ENCODE data around the gene ARHGEF37. TPM values are rescaled to one million over a fixed set of nuclear protein-coding genes. Genes with fewer than 3 reads are reported as not detected.

The ARHGEF37 gene
- total RNA-seq, 1 donor from 2014 or later, result 9.2 TPM

GRCh38 chr5:149581931-149582768 is 852 bp downstream of the ARHGEF37 start:
- DNase-seq (ENCODE audit: low read depth), result peak; percentile 26
- Histone ChIP-seq H3K27me3 (ENCODE audit: control insufficient read depth, insufficient read depth, low read length) (no peaks in the 10 kb centered on the region), H3K36me3 (ENCODE audit: control insufficient read depth, insufficient read depth, low read length) (no peaks in the 10 kb centered on the region), H3K4me3 (ENCODE audit: low read depth, low read length) (peak overlapping the region; percentile 37)
- no peak for FAIRE-seq
- TF ChIP-seq CTCF (IDR thresholded peaks at IDR 0.05; ENCODE audit: insufficient read depth, low read length, severe bottlenecking), result no peak

- TF ChIP-seq CTCF (IDR thresholded peaks at IDR 0.05; ENCODE audit: insufficient read depth, low read length, severe bottlenecking), result no peak
- no peak for DNase-seq (ENCODE audit: low read depth)
- Histone ChIP-seq H3K36me3 (ENCODE audit: control insufficient read depth, insufficient read depth, low read length) (no peaks in the 10 kb centered on the region), H3K4me3 (ENCODE audit: low read depth, low read length) (no peak overlapping the region), H3K27me3 (ENCODE audit: control insufficient read depth, insufficient read depth, low read length) (no peaks in the 10 kb centered on the region)
- FAIRE-seq, result no peak
Observed at GRCh38 chr5:149583394-149583793, 2.1 kb downstream of the ARHGEF37 start.

GRCh38 chr5:149584121-149584520 is 2.8 kb downstream of the ARHGEF37 start:
- no peak for DNase-seq (ENCODE audit: low read depth)
- no peak for FAIRE-seq
- no peak overlapping the region for H3K4me3 ChIP-seq (ENCODE audit: low read depth, low read length)
- no peak for TF ChIP-seq CTCF (IDR thresholded peaks at IDR 0.05; ENCODE audit: insufficient read depth, low read length, severe bottlenecking)
- no peaks in the 10 kb centered on the region for H3K36me3 ChIP-seq (ENCODE audit: control insufficient read depth, insufficient read depth, low read length)
- no peaks in the 10 kb centered on the region for H3K27me3 ChIP-seq (ENCODE audit: control insufficient read depth, insufficient read depth, low read length)

GRCh38 chr5:149585910-149586309 is 4.6 kb downstream of the ARHGEF37 start:
- H3K27me3 ChIP-seq (ENCODE audit: control insufficient read depth, insufficient read depth, low read length), result no peaks in the 10 kb centered on the region
- no peak for FAIRE-seq
- peak; percentile 17 for DNase-seq (ENCODE audit: low read depth)
- no peak for TF ChIP-seq CTCF (IDR thresholded peaks at IDR 0.05; ENCODE audit: insufficient read depth, low read length, severe bottlenecking)
- no peak overlapping the region for H3K4me3 ChIP-seq (ENCODE audit: low read depth, low read length)
- no peaks in the 10 kb centered on the region for H3K36me3 ChIP-seq (ENCODE audit: control insufficient read depth, insufficient read depth, low read length)

- FAIRE-seq, result no peak
- no peak for TF ChIP-seq CTCF (IDR thresholded peaks at IDR 0.05; ENCODE audit: insufficient read depth, low read length, severe bottlenecking)
- H3K27me3 ChIP-seq (ENCODE audit: control insufficient read depth, insufficient read depth, low read length), result no peaks in the 10 kb centered on the region
- DNase-seq (ENCODE audit: low read depth), result peak; percentile 62
- H3K4me3 ChIP-seq (ENCODE audit: low read depth, low read length), result no peak overlapping the region
- H3K36me3 ChIP-seq (ENCODE audit: control insufficient read depth, insufficient read depth, low read length), result no peaks in the 10 kb centered on the region
Observed at GRCh38 chr5:149586708-149587318, 5.5 kb downstream of the ARHGEF37 start.

Measured in bronchial epithelial cell (primary cell).